HG02588 (cell line): ENCODE measurements around the gene NBPF8.
"Not testable (repeated sequence)": the region's sequence is repeated elsewhere in the genome, so short reads cannot be mapped to it uniquely, and the experiment has no call there.

Experiments used
- ATAC-seq: cut with Tn5 transposase; IDR thresholded peaks from one replicate; pipeline ENCODE4 v1.9.1; 2021; ENCODE audit warnings: mild to moderate bottlenecking, moderate library complexity; ENCODE audit not compliant: unreplicated experiment

NBPF8 gene, protein sequence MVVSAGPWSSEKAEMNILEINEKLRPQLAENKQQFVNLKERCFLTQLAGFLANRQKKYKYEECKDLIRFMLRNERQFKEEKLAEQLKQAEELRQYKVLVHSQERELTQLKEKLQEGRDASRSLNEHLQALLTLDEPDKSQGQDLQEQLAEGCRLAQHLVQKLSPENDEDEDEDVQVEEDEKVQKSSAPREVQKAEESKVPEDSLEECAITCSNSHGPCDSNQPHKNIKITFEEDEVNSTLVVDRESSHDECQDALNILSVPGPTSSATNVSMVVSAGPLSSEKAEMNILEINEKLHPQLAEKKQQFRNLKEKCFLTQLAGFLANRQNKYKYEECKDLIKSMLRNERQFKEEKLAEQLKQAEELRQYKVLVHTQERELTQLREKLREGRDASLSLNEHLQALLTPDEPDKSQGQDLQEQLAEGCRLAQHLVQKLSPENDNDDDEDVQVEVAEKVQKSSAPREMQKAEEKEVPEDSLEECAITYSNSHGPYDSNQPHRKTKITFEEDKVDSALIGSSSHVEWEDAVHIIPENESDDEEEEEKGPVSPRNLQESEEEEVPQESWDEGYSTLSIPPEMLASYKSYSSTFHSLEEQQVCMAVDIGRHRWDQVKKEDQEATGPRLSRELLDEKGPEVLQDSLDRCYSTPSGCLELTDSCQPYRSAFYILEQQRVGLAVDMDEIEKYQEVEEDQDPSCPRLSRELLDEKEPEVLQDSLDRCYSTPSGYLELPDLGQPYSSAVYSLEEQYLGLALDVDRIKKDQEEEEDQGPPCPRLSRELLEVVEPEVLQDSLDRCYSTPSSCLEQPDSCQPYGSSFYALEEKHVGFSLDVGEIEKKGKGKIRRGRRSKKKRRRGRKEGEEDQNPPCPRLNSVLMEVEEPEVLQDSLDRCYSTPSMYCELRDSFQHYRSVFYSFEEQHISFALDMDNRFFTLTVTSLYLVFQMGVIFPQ

DNA sequence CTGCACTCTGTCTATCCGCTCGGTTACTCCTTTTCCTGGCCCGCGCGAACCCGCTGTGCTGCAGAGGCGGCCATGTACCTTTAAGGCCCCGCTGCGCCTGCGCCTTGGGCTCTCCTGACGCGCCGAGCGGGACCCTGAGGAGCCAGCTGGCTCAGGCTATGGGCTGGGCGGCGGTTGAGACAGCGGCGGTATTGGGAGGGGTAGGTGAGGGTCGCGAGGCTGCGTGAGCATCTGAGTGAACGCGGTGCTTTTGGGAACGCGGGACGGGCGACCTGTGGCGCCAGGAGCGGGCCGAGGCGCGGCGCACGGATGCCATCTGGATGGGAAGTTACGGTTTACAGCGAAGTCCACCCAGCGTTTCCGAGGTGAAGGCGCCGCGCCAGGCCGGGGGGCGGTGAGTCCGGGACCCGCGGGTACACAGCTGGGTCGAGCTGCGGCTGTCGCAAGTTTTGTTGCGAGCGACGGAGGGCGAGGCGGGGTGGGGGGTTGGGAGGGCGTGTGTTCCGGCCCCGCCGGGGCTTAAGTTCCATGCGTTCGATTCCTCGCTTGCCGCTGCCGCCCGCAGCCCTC, at the start of gene NBPF8:
Gene NBPF8 (plus strand): TSS at position 125 of the 570 bp plus-strand sequence. CDS start 21,488 bp downstream, outside the sequence.
- peak; percentile 100 for ATAC-seq

DNA sequence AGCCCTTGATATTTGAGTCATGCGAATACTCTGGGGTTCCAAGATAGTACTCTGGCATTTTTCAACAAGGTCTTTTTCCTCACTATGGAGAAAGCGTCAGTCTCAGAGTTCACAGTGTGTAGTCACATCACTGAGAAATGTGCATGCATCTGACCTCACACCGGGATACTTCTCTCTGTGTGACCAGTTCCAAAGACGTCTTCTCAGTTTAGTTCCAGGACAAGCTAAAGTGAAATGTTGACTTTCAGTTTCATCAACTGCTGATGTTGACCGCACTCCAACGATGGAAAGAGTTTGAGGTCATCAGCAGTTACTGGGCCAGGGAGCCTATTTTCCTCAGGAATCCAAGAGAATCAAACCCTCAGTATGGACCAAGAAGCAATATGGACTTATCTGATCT, 47.1 kb upstream of the NBPF8 start:
- not testable (repeated sequence) for ATAC-seq

GRCh38 chr1:120386651-120387050, 28.2 kb upstream of the NBPF8 start:
- ATAC-seq, result not testable (repeated sequence)

DNA sequence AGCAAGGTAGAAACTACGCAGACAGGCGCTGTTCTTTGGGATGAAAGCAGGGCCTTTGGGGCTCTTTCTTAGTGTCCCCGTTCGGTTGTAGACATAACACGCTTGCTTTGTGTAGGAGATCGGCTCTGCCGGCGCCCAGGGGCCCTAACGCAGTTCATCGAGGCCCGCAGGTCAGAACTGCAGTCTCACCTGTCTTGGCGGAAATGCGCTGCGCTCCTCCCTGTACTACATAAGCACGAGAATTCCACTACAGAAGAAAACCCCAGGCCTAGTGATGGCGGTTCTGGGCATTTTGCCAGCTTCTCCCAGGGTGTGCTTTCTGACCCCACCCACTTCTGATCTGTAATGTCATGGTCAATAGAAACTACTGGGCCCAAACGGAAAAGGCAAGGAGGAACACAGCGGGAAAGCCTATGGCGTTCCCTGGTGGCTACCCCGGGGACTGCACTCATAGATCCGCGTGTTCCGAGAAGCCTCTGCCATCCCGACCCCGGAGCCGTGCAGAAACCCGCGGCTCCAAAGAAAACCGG, 26.2 kb upstream of the NBPF8 start:
- not testable (repeated sequence) for ATAC-seq

- ATAC-seq, result not testable (repeated sequence)
These were observed 23.5 kb upstream of the NBPF8 start for GRCh38 chr1:120391365-120391764.

- not testable (repeated sequence) for ATAC-seq
These were observed 21.3 kb upstream of the NBPF8 start for GRCh38 chr1:120393316-120394232.

- ATAC-seq, result not testable (repeated sequence)
These were observed 9.5 kb upstream of the NBPF8 start for GRCh38 chr1:120405348-120405747.

DNA sequence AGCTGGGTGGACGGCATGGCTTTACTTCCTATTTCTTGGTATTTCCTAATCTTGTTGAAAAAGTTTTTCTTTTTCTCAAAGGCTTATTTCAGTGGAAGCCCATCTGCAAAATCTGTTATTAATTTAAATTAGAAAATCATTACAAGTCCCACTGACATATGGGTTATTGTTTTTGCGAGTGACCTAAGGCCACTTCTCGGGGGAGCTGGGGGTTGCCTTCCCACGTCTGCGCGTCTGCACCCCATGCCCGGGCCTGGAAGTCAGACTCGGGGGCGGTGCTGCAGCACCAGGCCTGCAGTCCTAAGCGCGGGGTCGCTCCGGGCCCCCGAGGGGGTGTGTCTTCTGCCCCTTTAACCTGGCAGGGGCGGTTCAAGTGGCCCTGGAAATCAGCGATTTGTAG, 384 bp upstream of the NBPF8 start:
- ATAC-seq, result peak; percentile 9

DNA sequence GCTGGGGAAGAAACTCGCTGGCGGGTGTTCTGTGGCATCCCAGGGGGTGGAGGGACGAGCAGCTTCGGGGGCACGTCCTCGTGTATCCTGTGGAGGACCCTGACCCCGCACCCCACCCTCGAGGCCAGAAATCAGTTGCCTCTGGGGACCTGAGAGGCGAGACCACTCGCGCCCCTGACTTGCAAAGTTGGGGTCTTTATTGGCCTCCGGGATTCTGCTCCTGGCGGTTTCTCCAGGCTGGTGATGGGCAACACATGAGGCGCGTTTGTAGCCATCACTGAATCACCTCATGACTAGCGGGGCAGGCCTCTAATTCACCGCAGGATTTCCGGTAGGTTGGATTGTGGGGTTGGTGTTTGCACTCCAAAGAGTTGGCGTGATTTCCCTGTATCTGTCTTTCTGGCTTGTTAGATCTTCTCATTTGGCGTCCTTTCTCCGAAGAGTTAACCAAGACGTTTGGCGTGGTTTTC, 692 bp downstream of the NBPF8 start:
- ATAC-seq, result not testable (repeated sequence)

GRCh38 chr1:120425063-120425462, 10.2 kb downstream of the NBPF8 start:
- ATAC-seq, result not testable (repeated sequence)

DNA sequence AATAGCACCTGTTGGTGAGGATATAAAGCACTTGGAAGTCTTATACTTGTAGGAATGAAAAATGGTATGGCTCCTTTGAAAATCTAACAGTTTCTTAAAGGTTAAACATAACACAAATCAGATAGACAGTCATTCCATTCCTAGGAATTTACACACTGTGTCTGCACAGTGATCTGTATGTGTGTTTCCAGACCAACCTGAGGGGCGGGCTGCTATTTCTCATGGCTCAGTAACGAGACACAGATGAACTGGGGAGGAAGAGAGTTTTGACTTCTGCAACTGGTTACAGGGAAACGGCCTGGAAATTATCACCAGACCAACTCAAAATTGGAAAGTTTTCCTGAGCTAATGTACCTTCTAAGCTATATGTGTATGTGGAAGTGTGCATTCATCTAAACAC, 16.8 kb downstream of the NBPF8 start:
- ATAC-seq, result not testable (repeated sequence)

DNA sequence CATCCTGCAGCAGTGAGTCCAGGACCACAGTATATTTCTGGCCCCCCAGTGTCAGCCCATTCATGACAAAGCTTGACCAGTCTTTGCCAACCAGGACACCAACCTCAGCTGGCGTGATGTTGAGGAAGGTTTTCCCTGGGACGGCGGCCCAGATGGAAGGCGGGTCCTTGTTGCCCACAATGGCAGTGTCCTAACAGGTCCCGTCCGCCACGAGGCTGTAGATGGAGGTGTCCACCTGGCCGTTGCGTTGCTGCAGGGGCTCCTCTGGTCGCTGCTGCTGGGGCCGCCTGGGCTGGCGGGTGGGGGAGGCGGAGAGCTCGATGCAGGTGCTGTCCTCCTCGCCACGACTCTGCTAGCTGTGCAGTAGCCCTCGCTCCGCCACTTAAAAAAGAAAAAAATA, 19.0 kb downstream of the NBPF8 start:
- not testable (repeated sequence) for ATAC-seq

DNA sequence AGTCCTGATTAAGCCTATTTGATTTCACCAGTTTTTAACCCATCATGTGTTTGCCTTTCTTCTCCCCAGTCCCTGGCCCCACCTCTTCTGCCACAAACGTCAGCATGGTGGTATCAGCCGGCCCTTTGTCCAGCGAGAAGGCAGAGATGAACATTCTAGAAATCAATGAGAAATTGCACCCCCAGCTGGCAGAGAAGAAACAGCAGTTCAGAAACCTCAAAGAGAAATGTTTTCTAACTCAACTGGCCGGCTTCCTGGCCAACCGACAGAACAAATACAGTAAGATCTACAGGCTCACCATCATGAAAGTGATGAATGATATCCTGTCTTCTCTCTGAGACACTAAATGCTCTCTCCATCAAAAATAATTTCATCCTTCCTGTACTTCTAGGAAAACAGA, 34.3 kb downstream of the NBPF8 start:
- ATAC-seq, result not testable (repeated sequence)
